ENCODE measurements around the gene CKLF.

The CKLF gene

DNA sequence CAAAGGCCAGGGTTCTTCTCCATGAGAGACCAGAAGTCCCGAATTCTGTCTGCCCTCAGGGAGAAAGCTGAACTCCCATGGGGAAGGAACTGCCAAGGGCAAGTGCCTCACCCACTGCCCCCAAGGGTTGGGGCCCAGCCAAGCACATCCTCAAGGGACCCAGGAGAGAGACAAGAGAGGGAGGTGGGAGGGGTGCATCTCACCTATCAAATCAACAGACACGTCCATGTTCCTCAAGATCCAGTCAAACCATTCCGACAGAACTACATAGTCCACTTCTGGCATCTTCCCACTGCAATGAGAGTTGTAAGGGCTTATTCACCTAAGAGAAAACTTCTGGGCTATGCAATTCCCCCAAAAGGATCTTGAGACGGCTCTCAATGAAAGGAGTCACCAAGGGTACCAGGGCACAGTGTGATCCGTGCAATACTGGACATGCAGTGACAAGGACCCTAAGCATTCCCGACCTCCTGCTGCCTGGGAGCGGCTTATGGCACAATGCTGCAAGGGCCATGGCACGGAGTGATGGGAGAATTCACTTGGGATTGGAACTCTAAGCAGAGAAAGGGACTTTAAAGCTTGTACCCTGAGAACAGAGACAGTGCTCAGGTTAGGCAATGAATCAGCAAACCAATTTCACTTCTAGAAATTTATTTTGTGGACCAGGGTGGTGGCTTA is 34.7 kb upstream of the CKLF start:
- DNase-seq (ENCODE audit: low read depth): no peak

DNA sequence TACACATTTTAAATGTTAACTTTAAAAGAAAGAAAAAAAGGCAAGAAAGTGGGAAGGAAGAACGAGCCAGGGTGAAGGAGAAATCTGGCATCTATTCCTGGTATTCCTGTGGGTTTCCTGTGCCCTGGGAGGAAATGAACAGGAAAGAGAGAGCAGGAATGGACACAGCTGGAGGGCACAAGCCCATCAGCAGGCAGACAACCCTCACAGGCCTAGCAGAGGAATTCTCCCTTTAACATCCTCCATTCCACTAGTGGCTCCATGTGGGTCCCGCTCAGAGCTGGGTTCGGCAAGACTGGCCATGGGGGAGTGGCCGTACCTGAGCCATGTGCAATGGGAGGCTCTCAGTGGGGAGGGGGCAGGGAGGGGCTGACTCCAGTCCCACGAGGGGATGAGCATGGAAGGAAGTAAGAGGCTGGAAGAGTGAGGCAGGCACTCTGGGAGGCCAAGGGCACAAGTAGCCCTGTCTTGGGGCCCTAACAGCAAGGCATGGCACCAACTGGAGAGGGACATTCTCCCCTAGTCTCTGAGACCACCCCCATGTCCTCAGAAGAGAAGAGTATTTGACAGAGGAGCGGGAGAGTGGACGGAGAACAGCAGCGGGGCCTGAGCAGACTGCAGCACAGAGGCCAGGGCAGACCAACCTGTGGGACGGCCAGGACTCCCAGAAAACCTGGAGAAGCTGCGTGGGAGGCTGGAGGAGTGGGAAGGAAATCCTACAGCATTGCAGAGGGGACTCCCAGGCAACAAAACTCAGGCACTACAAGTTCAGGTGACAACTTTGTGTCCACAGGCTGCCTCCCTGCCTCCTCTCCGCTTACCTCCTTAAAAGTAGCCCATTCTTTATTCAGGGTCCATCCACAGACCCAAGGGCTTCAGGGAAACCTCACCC is 32.6 kb upstream of the CKLF start:
- DNase-seq (ENCODE audit: low read depth): no peak

DNA sequence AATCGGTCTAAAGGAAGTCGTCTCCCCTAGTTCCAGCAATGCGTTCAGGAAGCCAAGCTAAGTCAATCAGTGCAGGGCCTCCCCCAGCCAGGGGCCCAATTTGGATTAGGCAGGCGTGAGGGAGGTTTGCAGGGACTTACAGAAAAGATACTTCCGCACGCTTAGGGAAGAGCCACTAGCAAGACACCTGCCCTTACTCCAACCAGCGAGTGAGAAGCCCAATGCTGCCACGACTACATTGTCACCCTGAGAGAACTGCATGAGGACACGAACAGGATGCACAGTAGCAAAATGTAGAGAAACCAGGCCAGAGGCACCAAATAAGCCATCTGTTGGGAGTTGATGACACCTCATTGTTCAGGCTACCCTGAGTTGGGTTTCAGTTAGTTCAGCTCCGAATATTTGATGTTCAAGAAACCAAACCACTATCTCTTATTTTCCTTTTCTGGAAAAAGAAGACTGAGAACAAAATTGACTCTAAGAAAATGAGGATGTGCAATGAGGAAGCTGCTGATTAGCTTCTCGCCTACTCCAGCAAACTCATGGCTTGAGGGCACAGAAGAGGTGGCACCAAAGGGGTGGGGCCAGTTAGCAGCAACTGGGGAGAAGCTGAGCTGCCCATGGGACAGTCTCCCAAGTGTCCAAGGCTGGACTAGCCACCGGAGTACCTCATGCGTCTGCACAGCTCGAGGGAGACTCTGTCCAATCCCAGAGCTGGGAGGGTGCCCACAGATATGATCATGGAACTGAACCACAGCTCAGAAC is 31.8 kb upstream of the CKLF start:
- DNase-seq (ENCODE audit: low read depth): no peak

DNA sequence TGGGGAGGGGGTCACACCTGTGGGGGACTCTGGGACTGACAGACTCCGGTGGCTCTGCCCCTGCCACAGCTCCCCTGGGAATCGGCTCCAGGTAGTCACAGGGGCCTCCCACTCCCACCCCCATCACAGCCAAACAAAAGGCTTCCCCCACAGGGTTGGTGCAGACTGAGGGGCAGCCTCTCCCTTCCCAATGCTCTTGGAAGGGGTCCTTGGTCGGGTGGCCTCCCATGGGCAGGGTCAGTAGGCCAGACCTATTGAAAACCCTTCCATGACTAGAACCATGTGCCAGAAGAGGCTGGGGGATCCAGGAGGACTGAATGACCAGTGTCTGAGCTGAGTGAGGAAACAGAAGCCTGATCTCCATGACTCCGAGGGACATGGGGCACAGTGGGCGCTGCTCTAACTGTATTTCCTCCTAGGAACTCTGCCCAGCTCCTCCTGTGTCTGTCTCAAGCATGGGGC is 31.1 kb upstream of the CKLF start:
- DNase-seq (ENCODE audit: low read depth): no peak

DNA sequence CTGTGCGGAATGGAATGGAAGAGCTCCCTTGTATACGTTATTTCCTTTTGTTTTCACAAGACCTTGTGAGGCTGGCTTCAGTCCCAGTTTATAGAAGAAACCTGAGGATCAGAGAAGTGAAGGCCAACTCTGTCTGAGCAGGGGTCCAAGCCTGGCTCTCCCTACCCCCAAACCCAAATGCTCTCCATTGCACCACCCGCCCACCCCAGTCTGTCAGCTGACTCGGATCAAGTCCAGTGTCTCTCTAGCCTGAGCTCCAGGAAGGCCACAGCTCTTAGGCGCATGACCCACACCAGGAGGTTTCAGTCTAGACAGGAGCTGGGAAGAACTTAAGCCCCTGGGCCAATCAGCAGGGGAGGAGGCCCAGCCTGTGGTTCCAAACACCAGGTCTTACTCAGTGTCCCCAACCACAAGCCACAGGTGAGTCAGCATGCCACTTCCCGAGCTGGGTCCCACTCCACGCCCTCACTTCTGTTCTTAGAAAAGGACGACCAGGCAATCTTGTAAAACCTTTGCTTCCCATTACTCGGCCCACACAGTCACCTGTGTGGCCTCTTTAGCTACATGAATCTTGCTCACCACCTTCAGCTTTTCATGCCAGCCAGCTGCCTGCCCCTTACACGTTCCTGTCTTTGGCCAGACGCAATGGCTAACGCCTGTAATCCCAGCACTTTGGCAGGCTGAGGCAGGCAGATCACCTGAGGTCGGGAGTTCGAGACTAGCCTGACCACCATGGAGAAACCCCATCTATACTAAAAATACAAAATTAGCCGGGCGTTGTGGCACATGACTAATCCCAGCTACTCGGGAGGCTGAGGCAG is 30.2 kb upstream of the CKLF start:
- DNase-seq (ENCODE audit: low read depth): peak; percentile 86

DNA sequence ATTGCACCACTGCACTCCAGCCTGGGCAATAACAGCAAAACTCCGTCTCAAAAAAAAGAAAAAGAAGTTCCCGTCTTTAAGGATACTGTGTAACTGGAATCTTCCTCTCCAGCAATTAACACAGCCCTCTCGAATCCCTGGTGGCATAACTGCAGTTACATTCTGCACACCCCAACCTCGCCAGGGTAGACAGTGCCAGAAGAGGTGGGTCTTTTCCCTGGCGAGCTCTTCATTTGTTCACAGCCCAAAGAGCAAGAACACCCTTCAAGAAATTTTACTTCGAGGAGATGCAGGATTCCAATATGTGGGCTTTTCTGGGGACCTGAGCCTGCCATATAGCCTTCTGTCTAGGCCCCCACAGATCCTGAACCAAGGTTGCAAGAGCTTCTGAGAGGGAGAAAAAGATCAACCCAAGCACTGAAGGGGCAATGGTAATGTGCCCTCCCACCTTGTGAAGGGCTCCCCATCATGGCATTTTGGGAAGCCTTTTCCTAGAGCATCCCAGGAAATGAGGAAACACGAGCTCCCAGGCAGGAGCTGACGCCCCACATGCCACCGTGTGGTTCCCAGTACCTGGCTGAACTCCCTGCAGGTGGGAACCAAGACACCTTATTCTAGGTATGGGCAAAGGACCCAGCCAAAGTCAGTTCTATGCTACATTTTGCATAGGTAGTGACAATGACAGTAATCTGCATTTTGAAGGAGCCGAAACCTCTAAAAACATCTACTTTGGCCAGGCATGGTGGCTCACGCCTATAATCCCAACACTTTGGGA is 29.4 kb upstream of the CKLF start:
- DNase-seq (ENCODE audit: low read depth): no peak

DNA sequence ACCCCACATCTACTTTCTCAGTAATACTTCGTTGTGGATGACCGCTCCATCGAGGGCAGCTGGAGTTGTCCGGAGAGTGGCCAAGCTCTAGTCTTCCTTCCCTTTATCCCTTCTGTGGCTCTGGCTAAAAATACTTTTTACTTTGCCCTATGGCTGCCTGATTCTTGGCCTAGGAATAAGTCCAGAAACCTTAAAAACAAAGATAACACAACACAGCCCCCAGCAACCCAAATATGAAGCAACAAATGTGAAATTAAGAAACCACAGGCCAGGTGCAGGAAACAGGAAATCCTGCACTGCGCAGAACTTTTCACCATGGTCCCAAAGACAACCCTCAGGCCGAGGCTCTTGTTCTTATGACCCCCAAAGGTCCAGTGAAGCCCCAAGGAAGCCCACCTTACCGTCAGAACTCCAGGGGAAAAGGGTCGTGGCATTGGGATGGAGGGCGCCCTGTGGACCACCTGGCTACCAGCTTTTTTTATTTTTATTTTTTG is 28.5 kb upstream of the CKLF start:
- DNase-seq (ENCODE audit: low read depth): no peak

DNA sequence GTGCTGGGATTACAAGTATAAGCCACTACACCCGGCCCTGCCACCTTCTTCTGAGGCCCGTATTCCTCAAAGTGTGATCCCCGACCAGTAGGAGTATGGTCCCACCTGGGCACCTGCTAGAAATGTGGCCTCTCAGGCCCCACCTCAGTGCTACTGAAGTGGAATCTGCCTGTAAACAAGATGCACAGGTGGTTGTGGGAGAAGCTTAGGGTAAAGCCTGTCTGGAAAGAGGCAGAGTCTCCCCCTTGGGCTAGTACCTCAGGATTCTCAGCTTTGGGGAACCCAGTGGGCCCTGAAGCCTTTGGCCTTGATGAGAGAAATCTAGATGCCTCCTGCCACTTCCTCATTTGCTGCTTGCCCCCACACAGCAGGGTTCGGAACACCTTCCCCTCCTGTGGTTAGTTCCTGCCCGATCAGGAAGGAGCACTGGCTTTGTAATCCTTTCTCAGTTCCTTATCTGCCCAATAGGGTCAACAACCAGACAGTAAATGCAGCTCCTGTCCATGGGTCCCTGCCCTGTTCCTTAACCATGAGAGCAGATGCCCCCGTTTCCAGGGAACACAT is 27.7 kb upstream of the CKLF start:
- DNase-seq (ENCODE audit: low read depth): no peak

DNA sequence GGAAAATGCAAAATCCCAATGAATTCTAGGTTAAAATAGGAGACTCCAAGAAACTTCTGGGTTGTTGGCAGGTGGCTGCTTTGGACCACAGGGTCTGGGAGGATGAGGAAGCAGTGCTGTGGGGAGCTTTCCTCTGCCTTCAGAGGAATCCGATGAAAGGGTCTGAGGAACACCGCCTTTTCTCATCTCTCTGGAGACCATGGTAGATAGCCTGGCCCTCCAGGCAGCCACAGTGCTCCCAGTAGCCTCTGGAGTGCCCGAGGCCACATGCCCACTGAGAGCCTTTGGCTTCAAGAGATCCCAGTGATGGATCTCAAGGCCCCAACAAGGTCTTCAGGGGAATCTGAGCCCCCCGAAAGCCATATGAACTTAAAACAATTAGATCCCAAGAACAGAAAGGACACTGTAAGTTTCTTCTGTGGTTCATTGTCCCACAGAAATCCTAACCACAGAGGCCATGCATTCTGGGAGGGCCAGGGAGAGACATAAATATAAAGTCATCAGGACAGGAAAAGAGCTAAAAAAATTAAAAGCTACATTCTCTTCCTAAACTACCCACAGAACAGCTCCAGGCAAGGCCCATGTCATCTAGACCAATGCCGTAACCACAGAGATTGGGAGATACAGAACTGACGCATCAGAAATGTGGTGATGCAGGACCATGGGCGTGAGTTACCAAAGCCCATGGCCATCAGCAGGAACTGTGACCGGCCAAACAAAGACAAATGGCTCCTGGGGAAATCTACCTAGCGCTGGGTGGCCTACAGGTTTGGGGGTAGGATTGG is 26.8 kb upstream of the CKLF start:
- DNase-seq (ENCODE audit: low read depth): no peak

DNA sequence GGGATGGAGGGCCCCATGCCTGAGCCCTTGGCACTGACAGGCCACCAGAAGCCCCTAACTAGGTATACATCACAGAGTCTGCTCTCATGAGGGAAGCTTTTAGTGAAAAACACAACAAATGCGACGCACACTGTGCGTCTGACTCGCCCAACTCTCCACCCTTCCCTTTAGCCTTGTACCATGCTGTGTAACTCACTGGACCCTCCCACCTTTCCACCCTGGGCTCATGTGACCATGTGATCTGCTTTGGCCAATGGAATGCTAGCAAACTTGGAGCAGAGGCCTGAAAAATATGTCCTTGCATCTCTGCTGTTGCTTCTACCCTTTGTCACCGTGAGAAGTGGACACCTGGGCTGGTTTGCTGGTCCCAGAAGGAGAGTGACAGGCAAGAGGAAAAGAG is 24.1 kb upstream of the CKLF start:
- no peak for DNase-seq (ENCODE audit: low read depth)

DNA sequence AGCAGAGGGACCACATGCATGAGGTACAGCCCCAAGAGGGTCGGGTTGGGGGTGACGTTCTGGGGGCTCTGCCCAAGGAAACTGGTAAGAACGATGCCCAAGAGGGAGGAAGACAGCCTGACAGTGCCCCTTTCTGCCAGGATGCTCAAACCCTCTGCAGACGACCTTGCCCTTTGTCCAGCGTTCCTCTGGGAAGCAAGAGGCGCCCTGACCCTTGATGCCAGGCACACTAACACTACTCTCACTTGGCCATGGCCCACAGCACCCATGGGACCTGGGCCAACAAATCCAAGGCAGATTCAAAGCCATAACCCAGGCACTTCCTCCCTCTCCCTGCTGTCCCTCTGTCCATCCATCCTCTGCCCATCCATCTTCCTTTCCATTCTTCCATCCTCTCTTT is 22.9 kb upstream of the CKLF start:
- no peak for DNase-seq (ENCODE audit: low read depth)

DNA sequence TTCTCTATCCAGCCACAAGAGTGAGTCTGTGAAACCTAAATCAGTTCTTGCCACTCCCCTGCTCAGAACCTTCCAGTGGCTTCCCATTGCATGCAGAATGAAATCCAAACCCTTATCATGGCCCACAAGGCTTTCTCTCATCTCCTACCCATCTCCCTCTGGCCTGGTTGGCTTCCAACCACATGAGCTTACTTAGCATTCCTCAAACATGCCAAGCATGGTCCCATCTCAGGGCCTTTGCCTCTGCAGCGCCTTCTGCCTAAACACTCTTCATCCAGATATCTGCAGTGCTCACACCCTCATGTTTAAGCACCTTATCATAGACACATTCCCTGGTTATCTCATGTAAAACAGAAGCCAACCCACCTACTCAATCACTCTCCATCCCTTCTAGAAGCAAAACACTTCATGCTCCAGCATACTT is 18.0 kb upstream of the CKLF start:
- no peak for DNase-seq (ENCODE audit: low read depth)

DNA sequence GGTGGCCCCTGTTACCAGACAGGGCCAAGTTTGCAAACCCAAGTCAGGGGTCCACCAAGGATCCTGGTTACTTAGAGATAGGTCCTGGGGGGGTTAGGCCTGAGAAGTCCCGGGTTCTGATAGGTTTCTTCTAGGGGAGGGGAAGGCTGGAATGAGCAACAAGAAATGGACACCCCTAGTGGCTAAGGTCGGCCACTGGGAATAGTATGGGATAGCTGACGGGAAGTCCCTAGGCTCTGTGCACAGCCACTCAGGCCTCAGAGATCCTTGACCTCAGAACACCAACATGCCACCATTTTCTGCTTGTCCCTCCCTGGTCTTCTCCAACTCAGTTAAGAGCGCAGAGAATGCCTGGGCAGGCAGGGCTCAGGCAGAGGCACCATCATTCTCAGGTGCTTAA is 15.9 kb upstream of the CKLF start:
- no peak for DNase-seq (ENCODE audit: low read depth)

DNA sequence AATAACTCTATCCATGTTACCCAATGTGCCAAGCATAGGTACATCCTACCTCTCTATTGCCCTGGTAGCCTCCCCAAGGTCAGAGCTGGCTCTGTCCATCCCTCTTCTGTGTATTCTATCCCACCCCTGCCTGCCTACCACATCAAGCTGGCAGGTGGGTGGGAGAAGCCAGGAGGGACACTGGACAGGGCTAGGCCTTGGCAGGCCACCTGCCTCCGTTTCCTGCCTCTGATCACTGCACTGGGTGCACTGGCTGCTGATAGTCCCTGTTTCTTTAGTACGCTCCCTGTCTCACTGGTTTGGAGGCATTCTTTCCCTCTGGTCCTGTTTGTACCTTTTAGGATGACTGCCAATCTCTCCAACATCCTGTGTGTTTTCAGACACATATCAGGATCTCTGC is 15.1 kb upstream of the CKLF start:
- no peak for DNase-seq (ENCODE audit: low read depth)

DNA sequence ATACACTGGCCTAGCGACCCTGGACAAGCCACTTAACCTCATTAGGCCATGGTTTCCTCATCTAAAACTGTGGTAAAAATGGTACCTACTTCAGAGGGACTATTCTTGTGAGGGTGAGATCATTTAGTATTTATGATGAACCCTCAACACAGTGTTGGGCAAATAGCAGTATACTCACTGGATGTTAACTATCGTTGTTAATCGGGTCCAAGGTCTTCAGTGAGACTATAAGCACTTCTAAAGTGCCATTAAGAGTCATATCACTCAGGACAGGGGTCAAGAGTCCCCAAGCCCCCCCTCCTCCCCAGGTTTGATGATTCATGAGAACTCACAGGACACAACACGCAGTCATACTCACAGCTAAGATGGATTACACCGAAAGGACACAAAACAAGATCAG is 13.5 kb upstream of the CKLF start:
- DNase-seq (ENCODE audit: low read depth): no peak

DNA sequence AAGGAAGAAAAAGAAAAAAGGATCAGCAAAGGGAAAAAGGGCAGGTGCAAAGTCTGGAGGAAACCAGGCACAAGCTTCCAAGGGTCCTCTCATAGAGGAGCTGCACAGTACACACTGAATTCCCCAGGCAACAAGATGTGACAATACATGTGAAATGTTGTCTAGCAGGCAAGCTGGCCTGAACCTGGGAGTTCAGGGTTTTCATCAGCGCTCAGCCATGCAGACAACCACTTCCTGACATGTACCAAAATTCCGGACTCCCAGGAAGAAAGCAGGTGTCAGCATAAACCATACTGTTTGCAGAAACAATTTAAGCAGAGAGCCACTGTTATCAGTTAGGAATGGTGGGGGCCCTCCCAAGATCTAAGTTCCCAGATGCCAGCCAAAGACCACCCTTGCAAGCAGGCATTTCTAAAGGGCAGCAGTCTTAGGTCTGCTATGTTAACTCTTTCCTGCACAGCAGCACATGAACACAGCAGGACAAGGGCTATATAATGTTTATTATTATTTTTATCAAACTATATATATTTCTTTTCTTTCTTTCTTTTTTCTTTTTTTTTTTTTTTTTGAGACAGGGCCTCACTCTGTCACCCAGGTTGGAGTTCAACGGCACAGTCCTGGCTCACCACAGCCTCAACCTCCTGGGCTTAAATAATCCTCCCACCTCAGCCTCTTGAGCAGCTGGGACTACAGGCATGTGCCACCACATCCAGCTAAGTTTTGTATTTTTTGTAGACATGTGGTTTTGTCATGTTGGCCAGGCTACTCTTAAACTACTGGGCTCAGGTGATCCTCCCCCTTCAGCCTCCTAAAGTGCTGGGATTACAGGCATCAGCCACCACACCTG is 12.5 kb upstream of the CKLF start:
- DNase-seq (ENCODE audit: low read depth): no peak

DNA sequence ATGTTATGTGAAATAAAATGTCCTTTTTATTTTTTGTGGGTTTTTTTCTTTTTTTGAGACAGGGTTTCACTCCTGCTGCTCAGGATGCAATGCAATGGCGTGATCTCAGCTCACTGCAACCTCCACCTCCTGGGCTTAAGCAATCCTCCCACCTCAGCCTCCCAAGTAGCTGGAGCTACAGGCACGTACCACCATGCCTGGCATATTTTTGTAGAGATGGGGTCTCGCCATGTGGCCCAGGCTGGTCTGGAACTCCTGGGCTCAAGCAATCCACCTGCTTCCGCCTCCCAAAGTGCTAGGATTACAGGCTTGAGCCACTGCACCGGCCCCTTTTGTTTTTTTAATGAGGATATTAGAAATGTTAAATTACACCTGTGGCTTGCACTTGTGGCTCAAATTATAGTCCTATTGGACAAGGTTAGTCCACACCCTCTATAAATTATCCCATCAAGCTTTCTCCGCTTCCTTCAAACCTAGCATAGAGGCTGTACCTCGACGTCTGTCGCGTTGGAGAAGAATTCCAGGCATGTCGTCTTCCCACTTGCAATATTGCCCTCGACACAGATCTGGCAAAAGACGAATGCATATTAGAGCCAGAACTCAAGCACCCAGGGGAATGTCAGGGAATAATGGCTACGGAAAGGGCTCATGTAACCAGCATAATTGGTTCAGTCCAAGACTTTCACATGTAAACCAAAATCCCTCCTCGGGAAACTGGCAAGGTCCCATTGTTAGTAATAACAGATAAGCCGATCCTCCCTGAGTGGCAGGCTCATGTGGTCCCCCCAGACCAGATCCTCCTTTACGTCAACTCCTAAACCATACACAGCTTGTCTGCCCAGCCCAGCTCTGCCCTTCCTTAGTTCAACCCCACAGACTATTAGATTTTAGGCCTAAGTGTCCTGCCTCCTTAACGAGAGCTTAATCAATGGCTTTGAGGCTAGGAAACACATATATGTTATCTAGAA is 10.7 kb upstream of the CKLF start:
- no peak for DNase-seq (ENCODE audit: low read depth)

DNA sequence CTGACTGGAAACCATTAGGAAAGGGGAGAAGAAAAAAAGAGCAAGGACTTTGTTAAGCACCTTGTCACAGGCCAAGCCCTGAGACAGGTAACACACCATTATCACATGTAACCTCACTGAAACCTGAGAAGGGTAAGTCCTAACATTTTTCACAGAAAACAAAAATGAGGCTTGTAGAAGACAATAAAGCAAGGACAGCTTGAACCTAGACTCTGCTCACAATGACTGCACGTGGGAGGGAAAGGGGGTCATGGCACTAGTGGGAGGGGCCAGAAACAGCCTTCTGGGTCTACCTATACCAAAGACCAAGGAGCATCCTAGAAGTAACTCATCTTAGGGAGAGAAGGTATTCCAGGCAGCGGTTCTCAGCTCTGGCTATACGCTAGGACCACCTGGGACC is 10.0 kb upstream of the CKLF start:
- no peak for DNase-seq (ENCODE audit: low read depth)

Measured in T-helper 22 cell (primary cell).